Measurements from ENCODE around the gene TMEM178A. TPM values are rescaled to one million over a fixed set of nuclear protein-coding genes. Genes with fewer than 3 reads are reported as not detected.
A peak's percentile ranks its signal among the peaks of the same experiment; 100 is the strongest.

Gene TMEM178A
- total and polyA plus RNA-seq, 11 donors = 0.65 to 4.6 (median 3.0) TPM

DNA sequence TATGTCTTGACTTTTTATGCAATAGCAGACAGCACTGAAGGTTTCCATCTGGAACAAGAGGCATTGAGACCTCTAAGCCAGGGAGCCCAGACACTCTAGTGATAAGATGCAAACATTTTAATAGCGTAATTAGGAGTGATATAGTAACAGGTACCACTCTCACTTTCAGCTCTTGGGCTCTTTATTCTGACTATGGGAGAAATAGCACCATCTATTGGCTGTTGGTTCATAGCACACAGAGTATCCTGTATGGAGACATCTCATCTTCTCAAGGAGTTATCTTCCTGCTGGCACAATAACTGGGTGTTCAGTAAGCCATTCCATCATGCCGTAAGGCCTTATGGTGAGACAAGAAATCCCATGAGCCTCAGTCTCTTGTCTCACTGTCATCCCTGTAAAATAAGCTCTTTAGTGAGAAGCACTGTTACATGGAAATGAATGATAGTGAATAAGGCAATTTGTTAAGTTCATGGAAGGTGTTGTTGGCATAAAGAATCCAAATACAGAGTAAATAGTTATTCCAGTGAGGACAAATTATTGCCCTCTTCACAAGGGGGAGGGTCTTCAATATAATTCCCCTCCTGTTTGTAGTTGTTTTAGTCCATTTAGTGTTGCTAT lies 65.1 kb downstream of the TMEM178A start:
- Histone ChIP-seq H3K4me1 (peaks cover 0 to 19% (median 5%) of the 10 kb centered on the region in 12 donors), H3K9me3 (peaks cover 0 to 6% (median 0%) of the 10 kb centered on the region in 12 donors), H3K4me3 (no peak overlapping the region), H3K27me3 (no peaks in the 10 kb centered on the region), H3K27ac (no peak overlapping the region), H3K36me3 (peaks cover 0 to 21% (median 10%) of the 10 kb centered on the region in 9 donors)
- intact Hi-C loops (cut with DNase I) = loop anchor here in 3 of 10 donors (5.0 to 10.0 kb wide), 2 partner anchors 218 to 356 kb away; no protein-coding TSS in a partner anchor
- TF ChIP-seq POLR2A (IDR thresholded peaks at IDR 0.05) = no peak
- TF ChIP-seq, protein P1, sequence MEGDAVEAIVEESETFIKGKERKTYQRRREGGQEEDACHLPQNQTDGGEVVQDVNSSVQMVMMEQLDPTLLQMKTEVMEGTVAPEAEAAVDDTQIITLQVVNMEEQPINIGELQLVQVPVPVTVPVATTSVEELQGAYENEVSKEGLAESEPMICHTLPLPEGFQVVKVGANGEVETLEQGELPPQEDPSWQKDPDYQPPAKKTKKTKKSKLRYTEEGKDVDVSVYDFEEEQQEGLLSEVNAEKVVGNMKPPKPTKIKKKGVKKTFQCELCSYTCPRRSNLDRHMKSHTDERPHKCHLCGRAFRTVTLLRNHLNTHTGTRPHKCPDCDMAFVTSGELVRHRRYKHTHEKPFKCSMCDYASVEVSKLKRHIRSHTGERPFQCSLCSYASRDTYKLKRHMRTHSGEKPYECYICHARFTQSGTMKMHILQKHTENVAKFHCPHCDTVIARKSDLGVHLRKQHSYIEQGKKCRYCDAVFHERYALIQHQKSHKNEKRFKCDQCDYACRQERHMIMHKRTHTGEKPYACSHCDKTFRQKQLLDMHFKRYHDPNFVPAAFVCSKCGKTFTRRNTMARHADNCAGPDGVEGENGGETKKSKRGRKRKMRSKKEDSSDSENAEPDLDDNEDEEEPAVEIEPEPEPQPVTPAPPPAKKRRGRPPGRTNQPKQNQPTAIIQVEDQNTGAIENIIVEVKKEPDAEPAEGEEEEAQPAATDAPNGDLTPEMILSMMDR (IDR thresholded peaks at IDR 0.05) = peak; percentile 31 to 65 (median 47)
- DNase-seq = no peak
- 70 to 81% (median 74%) methylated on average over 2 of the region's 2 CpGs for WGBS, 4 donors
- peak; percentile 36 to 46 (median 44) for ATAC-seq

DNA sequence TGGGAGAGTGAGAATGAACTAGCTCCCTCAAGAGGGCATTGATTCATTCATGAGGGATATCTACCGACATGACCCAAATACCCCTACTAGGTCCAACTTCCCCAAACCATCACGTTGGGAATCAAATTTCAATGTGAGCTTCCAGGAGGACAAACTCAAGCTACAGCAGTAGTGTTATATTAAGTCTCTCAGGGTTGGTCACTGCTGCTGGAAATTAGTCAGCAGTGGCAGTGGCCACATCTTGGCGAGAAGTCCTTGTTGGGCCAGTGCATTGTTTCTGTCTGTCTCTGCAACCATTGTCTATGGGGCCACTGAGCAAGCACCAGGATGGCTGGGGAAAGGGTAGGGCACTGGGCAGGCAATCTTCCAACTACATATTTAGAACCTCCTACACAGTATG lies 65.8 kb downstream of the TMEM178A start:
- no peak overlapping the region for H3K27ac ChIP-seq
- no peak for DNase-seq
- intact Hi-C loops (cut with DNase I) = loop anchor here in 3 of 10 donors (5.0 to 10.0 kb wide), 2 partner anchors 219 to 357 kb away; no protein-coding TSS in a partner anchor

DNA sequence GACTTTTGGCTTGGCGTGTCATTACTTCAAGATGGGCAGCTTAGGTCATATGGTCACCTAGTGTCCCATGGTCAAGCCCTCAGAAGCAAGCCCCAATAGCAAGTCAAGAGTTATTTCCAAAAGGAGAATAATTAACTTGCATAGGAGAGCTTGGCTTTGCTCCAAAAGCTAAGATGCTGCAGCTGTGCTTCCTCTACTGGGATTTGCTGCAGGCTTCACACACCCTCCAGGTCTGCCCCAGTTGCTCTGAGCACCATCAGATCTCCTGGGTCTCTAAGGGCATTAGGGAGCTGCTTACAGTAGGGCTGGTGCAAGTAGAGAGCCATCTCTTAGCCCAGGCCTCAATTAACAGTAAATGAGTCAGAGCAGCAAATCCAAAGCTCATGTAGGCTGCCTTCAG lies 66.8 kb downstream of the TMEM178A start:
- peaks cover 0 to 6% (median 0%) of the 10 kb centered on the region in 12 donors for H3K9me3 ChIP-seq
- WGBS, 4 donors = 75 to 85% (median 84%) methylated on average over 1 of the region's 1 CpG; no CpG with 5 or more reads in 1 of the 4 donors
- DNase-seq = peak in 1 of 5 donors; percentile 30
- peaks cover 0 to 38% (median 25%) of the 10 kb centered on the region in 9 donors for H3K36me3 ChIP-seq
- TF ChIP-seq, protein P1 (IDR thresholded peaks at IDR 0.05) = no peak
- TF ChIP-seq POLR2A (IDR thresholded peaks at IDR 0.05) = no peak
- peak in 1 of 4 donors; percentile 14 for ATAC-seq
- H3K4me1 ChIP-seq = peaks cover 0 to 19% (median 5%) of the 10 kb centered on the region in 12 donors
- H3K4me3 ChIP-seq = no peak overlapping the region
- intact Hi-C loops (cut with DNase I) = loop anchor here in 3 of 10 donors (5.0 to 10.0 kb wide), 2 partner anchors 220 to 358 kb away; no protein-coding TSS in a partner anchor
- H3K27me3 ChIP-seq = no peaks in the 10 kb centered on the region
- H3K27ac ChIP-seq = no peak overlapping the region

More for the DNA sequence above, 65.8 kb downstream of the TMEM178A start:
- no peak for TF ChIP-seq POLR2A (IDR thresholded peaks at IDR 0.05)
- TF ChIP-seq, protein P1 (IDR thresholded peaks at IDR 0.05) = no peak
- peaks cover 0 to 6% (median 0%) of the 10 kb centered on the region in 12 donors for H3K9me3 ChIP-seq
- H3K4me3 ChIP-seq = no peak overlapping the region
- H3K4me1 ChIP-seq = peaks cover 0 to 19% (median 5%) of the 10 kb centered on the region in 12 donors
- no peak for ATAC-seq
- no peaks in the 10 kb centered on the region for H3K27me3 ChIP-seq
- WGBS, 4 donors = 84 to 92% (median 88%) methylated on average over 3 of the region's 3 CpGs
- peaks cover 0 to 28% (median 16%) of the 10 kb centered on the region in 9 donors for H3K36me3 ChIP-seq

DNA sequence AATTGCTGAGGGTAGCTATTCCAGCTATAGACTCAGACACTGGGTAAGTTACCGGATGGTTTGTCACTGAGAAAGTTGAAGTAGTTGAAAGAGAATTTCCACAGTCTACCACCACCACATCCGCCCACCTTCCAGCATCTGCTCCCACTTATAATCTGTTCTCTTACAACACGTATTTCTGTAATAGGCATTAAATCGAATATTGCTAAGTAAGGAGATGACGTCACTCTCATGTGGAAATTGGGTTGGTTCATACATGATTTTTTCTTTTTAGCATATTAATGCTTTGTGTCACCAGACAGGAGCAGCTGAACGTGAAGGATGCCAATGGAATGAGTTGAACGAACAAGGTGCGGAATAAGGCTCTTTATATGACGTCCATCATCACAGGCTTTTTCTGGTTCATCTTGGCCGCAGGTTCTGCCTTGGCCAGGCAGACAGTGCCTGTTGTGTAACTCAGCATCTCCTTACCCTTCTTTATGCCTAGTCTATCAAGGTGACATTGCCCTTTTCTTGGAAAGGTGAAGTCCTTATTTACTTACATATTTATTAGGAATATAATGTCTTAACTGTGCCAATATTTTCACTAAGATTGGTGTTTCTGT lies 67.5 kb downstream of the TMEM178A start:
- DNase-seq = no peak
- TF ChIP-seq, protein P1 (IDR thresholded peaks at IDR 0.05) = no peak
- TF ChIP-seq POLR2A (IDR thresholded peaks at IDR 0.05) = no peak
- Histone ChIP-seq H3K27me3 (no peaks in the 10 kb centered on the region), H3K9me3 (peaks cover 0 to 6% (median 0%) of the 10 kb centered on the region in 12 donors), H3K4me1 (peaks cover 0 to 19% (median 5%) of the 10 kb centered on the region in 12 donors), H3K4me3 (no peak overlapping the region), H3K27ac (no peak overlapping the region), H3K36me3 (peaks cover 0 to 43% (median 32%) of the 10 kb centered on the region in 9 donors)
- intact Hi-C loops (cut with DNase I) = loop anchor here in 3 of 10 donors (5.0 to 10.0 kb wide), 2 partner anchors 221 to 358 kb away; no protein-coding TSS in a partner anchor
- no peak for ATAC-seq
- 94 to 97% (median 95%) methylated on average over 10 of the region's 10 CpGs for WGBS, 4 donors
